HG03280 (cell line): ENCODE results near the gene PIK3CG.
A peak's percentile ranks its signal among the peaks of the same experiment; 100 is the strongest.
"Not testable (repeated sequence)": the region's sequence is repeated elsewhere in the genome, so short reads cannot be mapped to it uniquely, and the experiment has no call there.

ENCODE experiments used
- ATAC-seq: cut with Tn5 transposase; IDR thresholded peaks from one replicate; pipeline ENCODE4 v1.9.1; 2021; ENCODE audit warnings: mild to moderate bottlenecking, moderate library complexity; ENCODE audit not compliant: unreplicated experiment

Gene PIK3CG

DNA sequence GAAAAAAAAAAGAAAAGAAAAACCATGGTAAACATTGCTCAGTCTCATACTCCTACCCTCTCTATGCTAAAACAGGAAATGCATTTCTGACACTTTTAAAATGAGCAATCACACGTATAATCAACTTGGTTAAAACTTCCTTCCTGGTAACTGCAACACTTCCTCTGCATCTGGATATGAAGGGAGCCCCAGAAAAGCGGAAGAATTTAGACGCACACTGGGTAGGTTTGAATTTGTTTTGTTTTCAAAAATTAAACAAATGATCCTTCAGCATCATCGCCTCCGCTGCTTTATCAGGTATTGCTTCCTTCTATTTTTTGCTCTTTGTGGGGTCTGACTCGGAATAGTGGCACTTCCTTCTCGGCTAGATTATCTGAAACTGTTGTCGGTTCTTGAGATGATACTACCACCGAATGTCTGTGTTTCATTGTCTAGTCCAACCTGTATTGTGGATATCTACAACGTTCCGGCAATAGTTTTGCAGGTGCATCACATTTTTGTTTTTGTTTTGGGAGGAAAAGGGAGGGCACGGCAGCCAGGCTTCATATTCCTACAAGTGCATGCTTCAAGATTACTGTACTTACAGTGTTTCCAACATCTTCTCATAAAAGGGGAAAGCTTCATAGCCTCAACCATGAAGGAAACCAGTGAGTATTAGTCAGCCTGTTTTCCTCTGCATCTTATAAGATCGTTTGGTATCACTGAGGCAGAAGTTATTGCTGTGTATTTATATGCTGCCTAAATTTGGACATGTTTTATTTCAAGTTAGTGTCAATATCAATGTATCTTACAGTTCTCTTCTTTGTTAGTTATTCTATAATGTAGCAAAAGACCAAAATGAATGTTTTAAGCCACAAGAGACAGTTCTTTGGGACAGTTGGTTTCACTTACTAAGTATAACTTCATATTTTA is at the start of gene PIK3CG:
PIK3CG (plus strand) TSS at position 153 of the 912 bp plus-strand sequence. CDS start 2,280 bp downstream, outside the sequence.
- ATAC-seq = peak; percentile 69

DNA sequence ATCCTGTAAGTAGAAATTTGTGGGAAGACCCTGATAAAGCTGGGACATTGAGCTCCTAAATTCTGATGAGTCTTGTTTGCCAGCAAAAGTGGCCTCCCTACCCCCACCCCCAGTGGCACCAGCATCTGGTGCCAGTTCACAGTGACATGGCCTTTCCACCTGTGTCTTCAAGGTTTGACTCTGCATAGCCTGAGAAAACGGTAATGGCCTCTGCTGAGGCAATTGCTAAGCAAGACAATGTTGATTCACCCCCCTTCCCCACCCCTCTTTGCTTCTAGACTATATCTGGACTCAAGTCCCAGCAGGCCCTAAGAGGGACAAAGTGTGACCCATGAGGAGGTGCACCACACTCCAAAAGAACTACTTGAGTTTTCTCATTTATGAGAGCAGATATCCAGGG is 48.0 kb upstream of the PIK3CG start:
- no peak for ATAC-seq

DNA sequence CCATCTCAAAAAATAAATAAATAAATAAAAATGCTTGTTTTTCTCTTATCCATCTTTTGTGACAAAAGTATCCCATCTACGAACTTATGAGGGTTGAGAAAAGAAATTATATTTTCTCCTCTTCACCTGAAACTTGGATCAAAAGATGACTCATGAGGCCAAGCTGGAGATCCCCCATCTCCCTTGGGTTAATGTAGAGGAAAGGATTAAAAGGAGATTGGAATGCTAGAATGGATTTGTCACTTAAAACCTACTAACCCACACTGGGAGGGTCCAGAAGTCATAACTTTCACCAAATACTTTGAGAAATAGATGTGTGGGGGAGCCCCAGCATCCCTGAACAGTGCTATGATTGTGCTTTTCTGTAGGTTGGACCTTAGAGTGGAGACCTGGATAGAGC is 46.3 kb upstream of the PIK3CG start:
- no peak for ATAC-seq

DNA sequence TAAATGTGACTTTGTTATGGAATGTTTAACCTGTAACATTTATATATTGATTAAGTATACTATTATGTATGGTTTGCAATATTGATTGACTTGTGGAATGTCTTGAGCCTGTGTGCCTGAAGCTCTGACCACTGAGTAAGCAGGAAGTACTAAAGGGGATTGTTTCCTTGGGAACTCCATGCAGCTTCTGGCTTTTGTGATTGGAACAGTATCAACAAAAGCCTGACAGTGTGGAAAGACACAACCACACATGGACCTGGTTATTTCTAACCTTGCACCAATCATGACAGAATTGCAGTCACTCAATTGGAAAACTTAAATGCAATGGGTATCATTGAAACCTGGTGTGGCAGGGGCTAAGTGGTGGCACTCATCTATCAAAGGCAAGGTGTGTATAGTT is 45.5 kb upstream of the PIK3CG start:
- no peak for ATAC-seq

DNA sequence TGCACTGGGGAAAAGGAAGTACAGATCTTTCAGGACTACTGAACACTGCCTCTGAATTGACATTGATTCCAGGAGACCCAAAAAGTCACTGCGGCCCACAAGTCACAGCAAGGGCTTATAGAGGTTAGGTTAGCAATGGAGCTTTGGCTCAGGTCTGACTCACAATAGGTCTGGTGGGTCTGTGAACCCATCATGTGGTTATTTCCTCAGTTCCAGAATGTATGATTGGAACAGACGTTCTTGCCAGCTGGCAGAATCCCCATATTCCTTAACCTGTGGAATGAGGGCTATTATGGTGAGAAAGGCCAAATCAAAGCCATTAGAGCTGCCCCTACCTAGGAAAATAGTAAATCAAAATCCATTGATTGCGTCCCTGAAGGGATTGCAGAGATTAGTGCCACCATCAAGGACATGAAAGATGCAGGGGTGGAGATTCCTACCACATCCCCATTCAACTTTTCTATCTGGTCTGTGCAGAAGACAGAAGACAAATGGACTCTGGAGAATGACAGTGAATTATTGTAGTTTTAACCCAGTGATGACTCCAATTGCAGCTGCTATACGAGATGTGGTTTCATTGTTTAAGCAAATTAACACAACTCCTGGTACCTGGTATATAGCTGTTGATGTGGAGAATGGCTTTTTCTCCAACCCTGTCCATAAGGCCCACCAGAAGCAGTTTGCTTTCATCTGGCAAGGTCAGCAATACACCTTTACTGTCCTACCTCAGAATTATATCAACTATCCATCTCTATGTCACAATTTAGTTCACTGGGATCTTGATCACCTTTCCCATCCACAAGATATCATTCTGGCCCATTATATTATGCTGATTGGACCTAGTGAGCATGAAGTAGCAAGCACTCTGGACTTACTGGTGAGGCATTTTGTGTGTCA is 44.5 kb upstream of the PIK3CG start:
- no peak for ATAC-seq

DNA sequence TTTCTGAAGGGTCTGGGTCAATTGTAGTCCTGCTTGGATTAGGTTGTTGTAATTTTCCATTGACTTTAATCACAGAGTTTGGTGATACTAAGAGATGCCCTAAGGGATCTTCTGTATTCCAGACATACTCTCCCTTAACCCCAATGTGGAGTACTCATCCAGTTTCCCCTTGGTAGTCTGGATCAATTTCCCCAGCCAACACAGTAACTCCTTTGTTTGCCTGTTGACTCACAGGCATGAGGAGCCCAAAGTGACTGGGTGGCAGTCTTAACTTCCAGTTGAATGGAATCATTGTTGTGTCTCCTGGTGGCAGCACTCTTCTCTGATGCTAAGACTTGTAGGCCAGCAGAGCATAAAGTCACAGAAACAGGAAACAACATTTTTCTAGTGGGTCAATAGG is 41.5 kb upstream of the PIK3CG start:
- no peak for ATAC-seq

DNA sequence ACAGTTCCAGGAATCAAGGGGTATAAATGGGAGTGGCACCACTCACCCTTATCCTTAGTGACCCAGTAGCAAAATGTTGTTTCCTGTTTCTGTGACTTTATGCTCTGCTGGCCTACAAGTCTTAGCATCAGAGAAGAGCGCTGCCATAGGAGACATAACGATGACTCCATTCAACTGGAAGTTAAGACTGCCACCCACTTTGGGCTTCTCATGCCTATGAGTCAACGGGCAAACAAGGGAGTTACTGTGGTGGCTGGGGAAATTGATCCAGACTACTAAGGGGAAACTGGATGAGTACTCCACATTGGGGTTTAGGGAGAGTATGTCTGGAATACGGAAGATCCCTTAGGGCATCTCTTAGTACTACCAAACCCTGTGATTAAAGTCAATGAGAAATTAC is 40.6 kb upstream of the PIK3CG start:
- no peak for ATAC-seq

DNA sequence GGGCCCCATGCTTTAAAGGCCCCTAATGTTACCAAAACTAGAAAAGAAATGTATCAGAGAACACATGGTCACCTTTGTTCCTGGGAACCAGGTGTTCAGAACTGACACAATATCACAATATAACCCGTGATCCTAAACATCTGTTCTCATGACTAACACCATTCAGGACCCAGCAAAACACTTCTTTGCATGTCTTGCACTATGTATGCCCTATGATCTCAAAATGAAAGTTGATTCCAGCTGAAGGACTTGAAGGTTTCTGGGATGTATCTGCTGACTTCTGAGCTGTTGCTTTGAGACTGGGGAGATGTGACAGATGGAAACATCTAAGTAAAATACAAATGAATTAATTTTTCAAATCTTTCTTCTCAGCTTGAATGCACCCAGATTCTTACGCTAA is 37.5 kb upstream of the PIK3CG start:
- ATAC-seq = no peak

DNA sequence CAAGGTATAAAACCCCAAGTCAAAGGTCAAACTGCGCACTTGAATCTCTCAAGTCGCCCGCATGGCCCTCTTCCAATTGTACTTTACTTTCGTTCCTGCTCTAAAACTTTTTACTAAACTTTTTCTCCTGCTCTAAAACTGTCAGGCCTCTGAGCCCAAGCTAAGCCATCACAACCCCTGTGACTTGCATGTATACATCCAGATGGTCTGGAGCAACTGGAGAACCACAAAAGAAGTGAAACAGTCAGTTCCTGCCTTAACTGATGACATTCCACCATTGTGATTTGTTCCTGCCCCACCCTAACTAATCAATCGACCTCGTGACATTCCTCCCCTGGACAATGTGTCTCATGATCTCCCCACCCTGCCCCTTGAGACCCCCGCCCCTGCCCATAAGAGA is 35.6 kb upstream of the PIK3CG start:
- no peak for ATAC-seq

DNA sequence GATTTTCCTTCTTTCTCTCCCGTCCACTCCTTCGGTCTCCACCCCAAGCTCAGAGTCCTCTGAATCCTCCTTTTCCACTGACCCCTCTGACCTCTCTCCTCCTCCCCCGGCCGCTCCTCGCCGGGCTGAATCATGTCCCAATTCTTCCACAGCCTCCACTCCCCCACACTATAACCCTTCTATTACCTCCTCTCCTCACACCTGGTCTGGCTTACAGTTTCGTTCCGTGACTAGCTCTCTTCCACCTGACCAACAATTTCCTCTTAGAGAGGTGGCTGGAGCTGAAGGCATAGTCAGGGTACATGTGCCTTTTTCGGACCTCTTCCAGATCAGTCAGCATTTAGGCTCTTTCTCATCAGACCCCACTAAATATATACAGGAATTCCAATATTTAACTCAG is 34.2 kb upstream of the PIK3CG start:
- not testable (repeated sequence) for ATAC-seq

DNA sequence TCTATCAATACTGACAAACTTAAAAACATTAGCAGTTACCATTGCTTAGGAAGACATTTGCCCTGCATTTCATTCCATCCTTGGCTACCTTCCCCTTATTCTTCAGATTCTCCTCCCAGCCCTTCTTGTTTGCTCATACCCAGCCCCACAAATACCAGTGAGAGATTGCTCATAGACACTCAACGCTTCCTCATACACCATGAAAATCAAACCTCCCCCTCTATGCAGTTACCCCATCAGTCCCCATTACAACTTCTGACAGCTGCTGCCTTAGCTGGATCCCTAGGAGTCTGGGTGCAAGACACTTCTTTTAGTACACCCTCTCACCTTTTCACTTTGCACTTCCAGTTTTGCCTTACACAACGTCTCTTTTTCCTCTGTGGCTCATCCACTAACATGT is 28.3 kb upstream of the PIK3CG start:
- no peak for ATAC-seq

DNA sequence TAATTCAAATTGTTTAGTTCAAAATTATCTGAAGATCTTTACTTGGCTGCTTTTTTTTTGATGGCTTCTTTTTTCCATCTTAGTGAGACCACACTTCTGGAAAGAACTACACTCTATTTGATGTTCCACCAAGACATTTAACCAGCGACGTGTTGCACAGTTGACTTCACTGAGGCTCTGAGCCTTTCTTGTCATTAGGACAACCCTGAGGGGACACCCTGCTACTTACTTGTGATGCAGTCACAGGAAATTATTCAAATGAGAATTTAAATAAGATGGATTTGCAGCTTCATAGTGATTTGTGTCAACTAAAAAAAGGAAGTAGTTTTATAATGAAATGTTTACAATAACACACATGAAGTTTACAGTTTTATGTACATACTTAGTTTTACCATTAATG is 25.6 kb upstream of the PIK3CG start:
- no peak for ATAC-seq

DNA sequence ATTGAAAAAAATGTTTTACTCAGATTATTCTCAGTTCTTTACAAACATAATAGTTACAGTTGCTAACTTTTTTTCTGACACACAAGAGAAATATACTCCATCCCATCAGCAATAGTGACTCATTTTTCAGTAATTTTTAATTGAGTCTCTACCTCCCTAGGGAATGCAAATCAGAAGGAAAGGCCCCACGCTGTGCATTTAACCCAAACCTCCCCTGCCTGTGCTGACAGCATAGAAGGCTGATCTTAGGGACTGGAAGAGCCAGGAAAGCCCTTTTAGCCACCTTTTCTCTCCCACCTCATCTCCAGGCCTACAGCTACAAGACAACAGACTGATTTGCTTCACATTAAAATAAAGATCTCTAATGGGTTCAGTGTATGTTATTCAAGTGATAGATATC is 24.7 kb upstream of the PIK3CG start:
- no peak for ATAC-seq

DNA sequence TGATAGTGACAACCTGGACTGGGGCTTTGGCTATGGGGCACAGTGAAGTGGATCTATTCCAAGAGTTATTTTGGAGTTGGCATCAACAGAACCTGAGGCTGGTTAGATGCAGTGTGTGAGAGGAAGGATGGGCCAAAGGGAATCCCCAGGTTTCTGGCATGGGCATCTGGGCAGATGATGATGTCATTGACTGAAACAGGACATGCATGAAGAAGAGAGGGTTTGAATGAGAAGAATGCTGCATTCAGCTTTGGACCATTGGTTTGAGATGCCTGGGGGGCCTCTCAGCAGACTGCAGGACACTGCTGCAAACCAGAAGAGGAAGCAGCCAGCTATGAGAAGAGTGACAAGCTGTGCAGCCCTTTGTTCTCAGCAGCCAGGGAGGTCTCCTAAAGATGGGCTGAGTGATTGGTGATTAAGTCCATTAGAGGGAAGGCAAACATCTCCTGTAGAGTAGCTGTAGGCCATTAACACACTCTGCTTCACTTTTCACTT is 23.1 kb upstream of the PIK3CG start:
- ATAC-seq = no peak

DNA sequence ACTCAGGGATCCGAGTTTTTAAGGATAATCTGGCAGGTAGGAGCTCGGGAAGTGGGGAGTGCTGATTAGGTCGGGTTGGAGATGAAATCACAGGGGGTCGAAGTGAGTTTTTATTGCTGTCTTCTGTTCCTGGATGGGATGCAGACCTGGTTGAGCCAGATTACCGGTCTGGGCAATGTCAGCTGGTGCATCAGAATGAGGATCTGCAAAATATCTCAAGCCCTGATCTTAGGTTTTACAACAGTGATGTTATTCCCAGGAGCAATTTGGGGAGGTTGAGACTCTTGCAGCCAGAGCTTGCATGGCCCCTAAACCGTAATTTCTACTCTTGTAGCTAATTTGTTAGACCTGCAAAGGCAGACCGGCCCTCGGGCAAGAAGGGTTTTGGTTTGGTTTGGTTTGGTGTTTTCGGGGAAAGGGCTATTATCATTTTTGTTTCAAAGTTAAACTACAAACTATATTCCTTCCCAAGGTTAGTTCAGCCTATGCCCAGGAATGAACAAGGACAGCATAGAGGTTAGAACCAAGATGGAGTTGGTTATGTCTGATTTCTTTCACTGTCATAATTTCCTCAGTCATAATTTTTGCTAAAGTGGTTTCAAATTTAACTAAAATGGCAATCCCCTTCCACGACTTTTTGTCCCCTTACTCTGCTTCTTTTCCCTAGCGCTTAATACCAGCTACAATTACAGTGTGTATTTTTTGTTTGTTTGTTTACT is 20.6 kb upstream of the PIK3CG start:
- no peak for ATAC-seq

DNA sequence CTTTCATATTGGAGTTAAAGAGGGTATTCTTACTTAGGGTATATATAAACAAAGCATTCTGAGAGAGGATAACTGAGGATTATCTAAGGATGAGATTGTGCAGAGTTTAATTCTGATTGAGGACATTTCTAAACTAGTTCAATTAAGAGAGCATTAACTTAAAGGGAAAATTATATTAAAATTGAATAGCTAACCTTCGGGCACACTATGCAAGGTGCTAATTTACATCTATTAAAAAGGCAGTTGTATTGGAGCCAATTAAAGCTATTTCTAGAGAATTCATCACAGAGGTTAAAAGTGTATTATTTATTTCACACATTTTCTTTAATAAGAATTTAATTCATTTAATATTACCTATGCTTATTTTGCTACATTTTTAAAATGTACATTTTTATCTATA is 17.0 kb upstream of the PIK3CG start:
- no peak for ATAC-seq

DNA sequence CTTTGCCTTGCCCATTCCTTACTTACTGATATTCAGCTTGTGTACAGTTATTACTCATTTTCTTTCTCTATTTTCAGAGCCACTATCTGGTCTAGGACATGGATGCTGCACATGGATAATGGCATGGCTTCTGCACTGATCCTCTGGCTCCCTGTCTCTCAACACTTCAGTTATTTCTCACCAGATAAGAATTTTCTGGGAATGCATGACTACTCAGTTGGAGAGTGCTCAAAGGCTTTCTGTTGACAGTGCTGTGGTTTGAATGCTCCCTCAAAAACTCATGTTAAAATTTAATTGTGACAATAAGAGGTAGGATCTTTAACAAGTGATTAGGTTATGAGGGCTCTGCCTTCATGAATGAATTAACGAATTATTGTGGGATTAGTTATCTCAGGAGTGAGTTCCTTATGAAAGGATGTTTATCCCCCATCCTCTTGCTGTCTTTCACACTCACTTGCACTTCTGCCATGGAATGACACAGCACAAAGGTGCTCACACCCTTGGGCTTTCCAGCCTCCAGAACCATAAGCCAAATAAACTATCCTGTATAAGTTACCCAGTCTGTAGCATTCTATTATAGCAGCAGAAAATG is 16.1 kb upstream of the PIK3CG start:
- ATAC-seq = no peak

DNA sequence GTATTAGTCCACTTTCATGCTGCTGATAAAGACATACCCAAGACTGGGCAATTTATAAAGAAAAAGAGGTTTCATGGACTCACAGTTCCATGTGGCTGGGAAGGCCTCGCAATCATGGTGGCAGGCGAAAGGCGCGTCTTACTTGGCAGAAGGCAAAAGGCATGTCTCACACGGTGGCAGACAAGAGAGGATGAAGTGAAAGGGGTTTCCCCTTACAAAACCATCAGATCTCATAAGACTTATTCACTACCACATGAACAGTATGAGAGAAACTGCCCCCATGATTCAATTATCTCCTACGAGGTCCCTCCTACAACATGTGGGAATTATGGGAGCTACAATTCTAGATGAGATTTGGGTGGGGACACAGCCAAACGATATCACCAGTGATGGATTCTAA is 13.4 kb upstream of the PIK3CG start:
- not testable (repeated sequence) for ATAC-seq

DNA sequence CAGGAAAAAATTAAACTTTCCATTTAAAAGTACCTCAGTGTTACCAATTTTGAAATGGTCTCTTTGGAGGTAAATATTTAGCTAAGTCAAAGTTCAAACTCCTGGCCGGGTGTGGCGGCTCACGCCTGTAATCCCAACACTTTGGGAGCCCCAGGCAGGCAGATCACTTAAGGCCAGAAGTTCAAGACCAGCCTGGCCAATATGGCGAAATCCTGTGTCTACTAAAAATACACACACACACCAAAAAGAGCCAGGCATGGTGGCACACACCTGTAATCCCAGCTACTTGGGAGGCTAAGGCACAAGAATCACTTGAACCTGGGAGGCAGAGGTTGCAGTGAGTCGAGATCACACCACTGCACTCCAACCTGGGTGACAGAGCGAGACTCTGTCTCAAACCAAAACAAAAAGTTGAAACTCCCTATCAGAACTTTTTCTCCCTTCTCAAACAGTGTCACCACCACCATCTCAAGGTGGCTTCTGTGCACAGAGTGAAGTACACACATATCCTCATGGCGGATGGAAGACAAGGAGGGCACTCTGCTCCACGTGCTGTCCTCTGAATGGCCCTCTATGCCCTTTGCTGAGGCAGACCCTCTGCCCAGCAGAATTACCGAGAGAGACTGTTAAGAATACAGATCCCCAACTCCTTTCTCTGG is 11.7 kb upstream of the PIK3CG start:
- no peak for ATAC-seq

DNA sequence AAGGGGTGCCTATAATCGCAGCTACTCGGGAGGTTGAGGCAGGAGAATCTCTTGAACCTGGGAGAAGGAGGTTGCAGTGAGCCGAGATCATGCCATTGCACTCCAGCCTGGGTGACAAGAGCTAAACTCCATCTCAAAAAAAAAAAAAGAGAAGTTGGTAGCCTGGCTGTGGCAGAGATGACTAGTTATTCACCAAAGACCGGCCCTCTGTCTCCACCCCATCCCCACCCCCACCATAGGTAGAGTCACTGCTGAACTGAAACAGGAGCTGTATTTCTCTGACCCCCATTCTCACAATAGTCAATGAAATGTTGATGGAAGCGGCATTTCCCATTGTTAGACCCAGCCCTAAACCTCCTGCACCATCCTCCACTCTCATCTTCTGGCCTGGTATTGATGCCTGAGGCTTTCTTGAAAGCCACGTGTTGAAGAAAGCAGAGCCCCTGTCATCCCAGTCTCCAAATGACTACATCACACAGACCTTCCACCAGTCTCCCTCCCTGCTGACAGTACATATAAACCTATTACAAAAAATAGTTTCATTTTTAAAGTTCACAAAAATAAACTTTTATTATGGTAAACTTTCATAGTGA is 9.4 kb upstream of the PIK3CG start:
- ATAC-seq = no peak
